GM20000 (cell line): ENCODE results near the gene PMEPA1.
A peak's percentile ranks its signal among the peaks of the same experiment; 100 is the strongest.

Experiments used
- DNase-seq: peaks from one replicate; pipeline ENCODE4 v3.0.0; 2012; ENCODE audit warnings: low spot score
- CTCF ChIP-seq: IDR thresholded peaks from 2 replicates; pipeline ENCODE4 v1.5.1; 2012; ENCODE audit warnings: mild to moderate bottlenecking, control low read depth; ENCODE audit errors: extremely low read depth, missing control alignments

PMEPA1 gene

GRCh38 chr20:57685146-57685758 lies 24.6 kb downstream of the PMEPA1 start:
- DNase-seq, result no peak

GRCh38 chr20:57684808-57685140 lies 25.0 kb downstream of the PMEPA1 start:
- TF ChIP-seq CTCF, result no peak

More at GRCh38 chr20:57685146-57685758, 24.6 kb downstream of the PMEPA1 start:
- TF ChIP-seq CTCF, result no peak

GRCh38 chr20:57683881-57684807 lies 25.7 kb downstream of the PMEPA1 start:
- no peak for DNase-seq
- TF ChIP-seq CTCF, result no peak

More at GRCh38 chr20:57684808-57685140, 25.0 kb downstream of the PMEPA1 start:
- DNase-seq, result no peak

GRCh38 chr20:57683287-57683686 lies 26.5 kb downstream of the PMEPA1 start:
- TF ChIP-seq CTCF, result no peak
- DNase-seq, result no peak

GRCh38 chr20:57682184-57683101 lies 27.4 kb downstream of the PMEPA1 start:
- TF ChIP-seq CTCF, result no peak
- DNase-seq, result peak; percentile 69

GRCh38 chr20:57680934-57681914 lies 28.6 kb downstream of the PMEPA1 start:
- TF ChIP-seq CTCF, result no peak
- DNase-seq, result no peak
